ENCODE results near the gene PLCL1. TPM values are rescaled to one million over a fixed set of nuclear protein-coding genes. Genes with fewer than 3 reads are reported as not detected.
"Not testable (repeated sequence)": the region's sequence is repeated elsewhere in the genome, so short reads cannot be mapped to it uniquely, and the experiment has no call there.

Gene PLCL1
- total and polyA plus RNA-seq, 7 donors, result 4.3 to 25.4 (median 12.6) TPM

GRCh38 chr2:197822333-197822732, 17.9 kb downstream of the PLCL1 start:
- 35 to 67% (median 41%) methylated on average over 2 of the region's 2 CpGs for WGBS, 3 donors
- no peak for TF ChIP-seq CTCF (IDR thresholded peaks at IDR 0.05)
- ATAC-seq (no peak), DNase-seq (no peak)
- Histone ChIP-seq H3K27me3 (ENCODE audit: insufficient read depth in 3 of 3, low read length in 2 of 3) (no peaks in the 10 kb centered on the region), H3K4me1 (peaks cover 4% of the 10 kb centered on the region), H3K36me3 (ENCODE audit: insufficient read depth in 1 of 2, low read depth in 1 of 2) (peaks cover 0 to 2% of the 10 kb centered on the region in 2 donors), H3K4me3 (no peak overlapping the region), H3K27ac (no peak overlapping the region), H3K9me3 (no peaks in the 10 kb centered on the region)
- intact Hi-C loops (cut with DNase I), result no loop called here

GRCh38 chr2:197827618-197828017, 23.2 kb downstream of the PLCL1 start:
- no peak for TF ChIP-seq CTCF (IDR thresholded peaks at IDR 0.05)
- Histone ChIP-seq H3K9me3 (no peaks in the 10 kb centered on the region), H3K27me3 (ENCODE audit: insufficient read depth in 3 of 3, low read length in 2 of 3) (no peaks in the 10 kb centered on the region), H3K4me1 (peaks cover 16% of the 10 kb centered on the region), H3K27ac (no peak overlapping the region), H3K4me3 (no peak overlapping the region), H3K36me3 (ENCODE audit: insufficient read depth in 1 of 2, low read depth in 1 of 2) (no peaks in the 10 kb centered on the region)
- WGBS, 3 donors, result 68 to 69% (median 69%) methylated on average over 2 of the region's 2 CpGs
- intact Hi-C loops (cut with DNase I), result no loop called here
- no peak for ATAC-seq
- no peak for DNase-seq

- Histone ChIP-seq H3K9me3 (no peaks in the 10 kb centered on the region), H3K27ac (no peak overlapping the region), H3K4me1 (peaks cover 16% of the 10 kb centered on the region), H3K36me3 (ENCODE audit: insufficient read depth in 1 of 2, low read depth in 1 of 2) (no peaks in the 10 kb centered on the region), H3K4me3 (no peak overlapping the region), H3K27me3 (ENCODE audit: insufficient read depth in 3 of 3, low read length in 2 of 3) (no peaks in the 10 kb centered on the region)
- DNase-seq (no peak), ATAC-seq (no peak)
- TF ChIP-seq CTCF (IDR thresholded peaks at IDR 0.05), result no peak
- intact Hi-C loops (cut with DNase I), result no loop called here
- 86 to 93% (median 89%) methylated on average over 1 of the region's 1 CpG for WGBS, 3 donors
Observed at GRCh38 chr2:197828464-197829135, 24.2 kb downstream of the PLCL1 start.

- H3K4me3 ChIP-seq; H3K27me3 ChIP-seq (ENCODE audit: insufficient read depth in 3 of 3, low read length in 2 of 3); ATAC-seq; DNase-seq; H3K36me3 ChIP-seq (ENCODE audit: insufficient read depth in 1 of 2, low read depth in 1 of 2); H3K27ac ChIP-seq; H3K9me3 ChIP-seq; intact Hi-C loops (cut with DNase I): not testable (repeated sequence)
- 86 to 94% (median 87%) methylated on average over 2 of the region's 2 CpGs for WGBS, 3 donors
- H3K4me1 ChIP-seq, result peaks cover 21% of the 10 kb centered on the region
Observed at GRCh38 chr2:197834771-197835170, 30.4 kb downstream of the PLCL1 start.

GRCh38 chr2:197835293-197835692, 30.9 kb downstream of the PLCL1 start:
- ATAC-seq, result peak in 1 of 4 donors; percentile 72

More at GRCh38 chr2:197835293-197835692, 30.9 kb downstream of the PLCL1 start:
- Histone ChIP-seq H3K4me1 (peaks cover 24% of the 10 kb centered on the region), H3K9me3 (no peaks in the 10 kb centered on the region), H3K36me3 (ENCODE audit: insufficient read depth in 1 of 2, low read depth in 1 of 2) (no peaks in the 10 kb centered on the region), H3K27ac (no peak overlapping the region), H3K4me3 (no peak overlapping the region), H3K27me3 (ENCODE audit: insufficient read depth in 3 of 3, low read length in 2 of 3) (no peaks in the 10 kb centered on the region)
- intact Hi-C loops (cut with DNase I), result no loop called here
- DNase-seq, result no peak
- TF ChIP-seq CTCF (IDR thresholded peaks at IDR 0.05), result no peak
- 28 to 56% (median 36%) methylated on average over 4 of the region's 4 CpGs for WGBS, 3 donors
